ENCODE results near the gene TRUB2. TPM values are rescaled to one million over a fixed set of nuclear protein-coding genes. Genes with fewer than 3 reads are reported as not detected.

TRUB2 gene
- total and polyA plus RNA-seq, 2 donors (not counting 3 experiments of a cell fraction or from before 2014, with no cell fraction given), result 21.1 to 39.3 TPM

- CTCF ChIA-PET, result interaction anchor here (0.9 to 1.2 kb wide), 2 partner anchors 8 to 12 kb away, joined by 4 read pairs; no protein-coding TSS in a partner anchor
- POLR2A ChIA-PET, result no interaction called here
- dilution Hi-C loops (cut with MboI; ENCODE audit: extremely low pct_ligation_motif_present, low sequenced_read_pairs), result no loop called here
Observed at GRCh38 chr9:128349772-128350171, 27.5 kb upstream of the TRUB2 start.

More at GRCh38 chr9:128349772-128350171, 27.5 kb upstream of the TRUB2 start:
- no peaks in the 10 kb centered on the region for H3K9me1 ChIP-seq (replicated peaks; ENCODE audit: control insufficient read depth, extremely low read depth, insufficient read depth, low read length)
- no peaks in the 10 kb centered on the region for H3K27me3 ChIP-seq (ENCODE audit: control insufficient read depth in 2 of 2, insufficient read depth in 2 of 2, low read length in 2 of 2)
- no peaks in the 10 kb centered on the region for H3K79me2 ChIP-seq (ENCODE audit: control insufficient read depth, insufficient read depth, low read length)
- FAIRE-seq (no peak), DNase-seq (ENCODE audit: low read depth, low spot score) (no peak)
- no peak overlapping the region for H3K4me3 ChIP-seq (replicated peaks in 1 of 3; ENCODE audit: insufficient read depth in 1 of 3, low read depth in 1 of 3, low read length in 3 of 3)
- intact Hi-C loops (cut with micrococcal nuclease), result no loop called here
- H3K9ac ChIP-seq (replicated peaks; ENCODE audit: extremely low read depth, insufficient read depth, low read length), result no peak overlapping the region
- no peak overlapping the region for H3K4me2 ChIP-seq (ENCODE audit: insufficient read depth, low read length)
- no TSS peak for BruUV-seq (replicated peaks)
- H3K4me1 ChIP-seq (ENCODE audit: control insufficient read depth, extremely low read depth, insufficient read depth, low read length), result no peaks in the 10 kb centered on the region
- no peak overlapping the region for H2AFZ ChIP-seq (ENCODE audit: low read depth, low read length)
- H3K27ac ChIP-seq (ENCODE audit: insufficient read depth, low read depth, low read length), result no peak overlapping the region
- no peaks in the 10 kb centered on the region for H4K20me1 ChIP-seq (replicated peaks; ENCODE audit: control insufficient read depth, extremely low read depth, insufficient read depth, low read length)
- TF ChIP-seq POLR2A (IDR thresholded peaks at IDR 0.05; ENCODE audit: low read depth, low read length), result no peak
- no peak for TF ChIP-seq GATA2 (IDR thresholded peaks at IDR 0.05; ENCODE audit: insufficient read depth, insufficient read length, low read depth, low read length)
- TF ChIP-seq, protein P1, sequence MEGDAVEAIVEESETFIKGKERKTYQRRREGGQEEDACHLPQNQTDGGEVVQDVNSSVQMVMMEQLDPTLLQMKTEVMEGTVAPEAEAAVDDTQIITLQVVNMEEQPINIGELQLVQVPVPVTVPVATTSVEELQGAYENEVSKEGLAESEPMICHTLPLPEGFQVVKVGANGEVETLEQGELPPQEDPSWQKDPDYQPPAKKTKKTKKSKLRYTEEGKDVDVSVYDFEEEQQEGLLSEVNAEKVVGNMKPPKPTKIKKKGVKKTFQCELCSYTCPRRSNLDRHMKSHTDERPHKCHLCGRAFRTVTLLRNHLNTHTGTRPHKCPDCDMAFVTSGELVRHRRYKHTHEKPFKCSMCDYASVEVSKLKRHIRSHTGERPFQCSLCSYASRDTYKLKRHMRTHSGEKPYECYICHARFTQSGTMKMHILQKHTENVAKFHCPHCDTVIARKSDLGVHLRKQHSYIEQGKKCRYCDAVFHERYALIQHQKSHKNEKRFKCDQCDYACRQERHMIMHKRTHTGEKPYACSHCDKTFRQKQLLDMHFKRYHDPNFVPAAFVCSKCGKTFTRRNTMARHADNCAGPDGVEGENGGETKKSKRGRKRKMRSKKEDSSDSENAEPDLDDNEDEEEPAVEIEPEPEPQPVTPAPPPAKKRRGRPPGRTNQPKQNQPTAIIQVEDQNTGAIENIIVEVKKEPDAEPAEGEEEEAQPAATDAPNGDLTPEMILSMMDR (IDR thresholded peaks at IDR 0.05; ENCODE audit: extremely low read depth in 1 of 2, insufficient read depth in 1 of 2, low read depth in 1 of 2, low read length in 2 of 2), result no peak
- no peak for TF ChIP-seq POLR2AphosphoS5 (IDR thresholded peaks at IDR 0.05; ENCODE audit: insufficient read depth, low read depth, low read length)
- no peak for TF ChIP-seq FOS (IDR thresholded peaks at IDR 0.05; ENCODE audit: borderline replicate concordance, insufficient read depth, low read length)
- TF ChIP-seq JUN (IDR thresholded peaks at IDR 0.05; ENCODE audit: borderline replicate concordance, insufficient read depth, insufficient read length, low read depth), result no peak
- no peak for TF ChIP-seq EZH2 (IDR thresholded peaks at IDR 0.05; ENCODE audit: borderline replicate concordance, low read depth, low read length, severe bottlenecking)
- TF ChIP-seq, protein P2, sequence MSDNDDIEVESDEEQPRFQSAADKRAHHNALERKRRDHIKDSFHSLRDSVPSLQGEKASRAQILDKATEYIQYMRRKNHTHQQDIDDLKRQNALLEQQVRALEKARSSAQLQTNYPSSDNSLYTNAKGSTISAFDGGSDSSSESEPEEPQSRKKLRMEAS (IDR thresholded peaks at IDR 0.05; ENCODE audit: insufficient read depth, insufficient read length), result no peak
- no peak for TF ChIP-seq MYC (IDR thresholded peaks at IDR 0.05; ENCODE audit: low read depth, low read length)
- peaks cover 8 to 39% of the 10 kb centered on the region in 2 experiments for H3K36me3 ChIP-seq (ENCODE audit: control insufficient read depth in 2 of 2, extremely low read depth in 1 of 2, insufficient read depth in 2 of 2, low read length in 2 of 2)
- H3K9me3 ChIP-seq (replicated peaks; ENCODE audit: control insufficient read depth, insufficient read depth, low read length), result no peaks in the 10 kb centered on the region

Measured in endothelial cell of umbilical vein (primary cell).